Activated CD8-positive, alpha-beta memory T cell treated with anti-CD3 and anti-CD28 coated beads, Interleukin-2, amount 10 ng/mL, durations not matched to agents 7 days and 5 days (primary cell): ENCODE measurements around the gene MALRD1. TPM values are rescaled to one million over a fixed set of nuclear protein-coding genes. Genes with fewer than 3 reads are reported as not detected.

Source experiments
- ATAC-seq: fragments of 150-1000 bp; cut with Tn5 transposase; one replicate; pipeline ENCODE4 v1.10.0; 2021; ENCODE audit warnings: moderate library complexity
- CTCF ChIA-PET: fragments of 350-600 bp; sonication (Branson Sonifier 250); formaldehyde crosslinking; loops from one replicate; lab custom pipeline; 2021; ENCODE audit warnings: antibody characterized with exemption; lab: Charles Lee
- DNase-seq: peaks from one replicate; pipeline ENCODE4 v3.0.0-alpha.2; 2020
- H3K27ac Mint-ChIP-seq: one replicate; pipeline ENCODE4 v1.8.0; 2021; ENCODE audit warnings: mild to moderate bottlenecking, mixed read lengths
- H3K27me3 Mint-ChIP-seq: one replicate; pipeline ENCODE4 v1.8.0; 2021; ENCODE audit warnings: mixed read lengths
- H3K36me3 Mint-ChIP-seq: one replicate; pipeline ENCODE4 v1.8.0; 2021; ENCODE audit warnings: mild to moderate bottlenecking, mixed read lengths
- H3K4me1 Mint-ChIP-seq: one replicate; pipeline ENCODE4 v1.8.0; 2021; ENCODE audit warnings: mixed read lengths
- H3K4me3 Mint-ChIP-seq: one replicate; pipeline ENCODE4 v1.8.0; 2021; ENCODE audit warnings: mild to moderate bottlenecking, moderate library complexity, mixed read lengths
- H3K9me3 Mint-ChIP-seq: one replicate; pipeline ENCODE4 v1.8.0; 2022; ENCODE audit warnings: low read depth, mixed read lengths
- total RNA-seq, 2 experiments: library from RNA; stranded (reverse); gene quantifications; one replicate each; pipeline ENCODE4 v1.2.3, GENCODE V29; 2021

The MALRD1 gene
- total RNA-seq, 2 experiments from 2014 or later = not detected

DNA sequence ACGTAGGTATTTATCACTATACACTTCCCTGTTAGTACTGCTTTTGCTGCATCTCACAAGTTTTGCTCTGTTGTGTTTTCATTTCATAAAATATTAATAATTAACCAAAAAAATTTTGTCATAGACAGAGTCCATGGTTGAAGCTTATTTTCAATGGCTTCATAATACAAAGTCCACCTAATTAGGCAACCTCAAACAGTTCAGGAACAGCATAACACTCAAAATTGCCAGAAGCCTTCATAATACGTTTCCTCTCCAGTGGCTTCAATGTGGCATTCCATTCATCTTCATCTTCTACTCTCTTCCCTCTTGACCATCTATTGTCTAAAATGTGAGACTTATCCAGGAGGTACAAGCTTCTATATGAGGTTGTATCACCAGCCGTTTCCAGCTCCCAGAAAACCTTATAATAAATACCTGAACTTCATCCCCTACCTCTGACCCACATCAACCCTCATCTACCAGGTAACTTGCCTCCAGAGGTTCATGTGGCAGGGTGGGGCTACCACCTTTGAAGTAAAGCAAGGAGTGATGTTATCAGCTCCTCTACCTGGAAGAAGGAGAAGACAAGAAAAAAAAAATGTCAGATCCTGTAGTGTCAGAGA lies 337.3 kb downstream of the MALRD1 start:
- ATAC-seq (no peak), DNase-seq (no peak)
- H3K27ac Mint-ChIP-seq = no peak overlapping the region
- no peaks in the 10 kb centered on the region for H3K36me3 Mint-ChIP-seq
- no peaks in the 10 kb centered on the region for H3K4me1 Mint-ChIP-seq
- no peak overlapping the region for H3K4me3 Mint-ChIP-seq
- peaks cover 6% of the 10 kb centered on the region for H3K9me3 Mint-ChIP-seq
- H3K27me3 Mint-ChIP-seq = no peaks in the 10 kb centered on the region
- CTCF ChIA-PET = no interaction called here

DNA sequence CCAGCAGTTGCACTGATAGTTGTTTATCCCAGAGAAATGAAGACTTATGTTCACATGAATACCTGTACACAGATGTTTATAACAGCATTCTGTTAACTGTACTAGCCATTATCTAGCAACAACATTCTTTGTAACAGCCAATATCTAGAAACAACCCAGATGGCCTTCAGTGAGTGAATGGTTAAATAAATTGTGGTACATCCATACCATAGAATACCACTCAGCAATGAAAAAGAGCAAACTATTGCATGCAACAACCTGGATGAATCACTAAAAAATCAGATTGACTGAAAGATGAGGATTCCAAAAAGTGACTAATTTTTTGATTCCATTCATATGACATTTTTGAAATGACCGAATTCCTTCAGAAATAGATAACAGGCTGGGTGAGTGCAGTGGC lies 360.3 kb downstream of the MALRD1 start:
- Mint-ChIP-seq H3K36me3 (no peaks in the 10 kb centered on the region), H3K4me3 (no peak overlapping the region), H3K27me3 (no peaks in the 10 kb centered on the region), H3K4me1 (no peaks in the 10 kb centered on the region), H3K9me3 (peaks cover 3% of the 10 kb centered on the region), H3K27ac (no peak overlapping the region)
- CTCF ChIA-PET = no interaction called here
- DNase-seq = no peak
- ATAC-seq = no peak

DNA sequence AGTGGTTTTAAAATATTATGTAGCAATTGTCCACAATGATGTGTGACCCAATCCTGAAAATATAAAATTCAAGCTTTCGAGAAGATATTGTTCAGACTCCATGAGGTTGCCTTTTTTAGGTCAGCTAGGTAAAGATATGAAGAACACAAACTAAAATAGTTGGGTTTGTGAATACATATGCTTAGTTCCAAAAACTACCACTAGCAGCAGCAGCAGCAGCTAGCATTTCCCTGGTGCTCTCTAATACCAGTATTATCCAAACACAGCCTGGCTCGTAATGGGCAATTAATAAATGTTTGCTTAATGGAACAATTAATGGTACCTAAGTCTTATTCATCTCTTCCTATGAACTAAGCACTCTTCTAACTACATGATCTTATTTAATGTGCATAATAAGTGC lies 362.5 kb downstream of the MALRD1 start:
- no peak for ATAC-seq
- no peak for DNase-seq

DNA sequence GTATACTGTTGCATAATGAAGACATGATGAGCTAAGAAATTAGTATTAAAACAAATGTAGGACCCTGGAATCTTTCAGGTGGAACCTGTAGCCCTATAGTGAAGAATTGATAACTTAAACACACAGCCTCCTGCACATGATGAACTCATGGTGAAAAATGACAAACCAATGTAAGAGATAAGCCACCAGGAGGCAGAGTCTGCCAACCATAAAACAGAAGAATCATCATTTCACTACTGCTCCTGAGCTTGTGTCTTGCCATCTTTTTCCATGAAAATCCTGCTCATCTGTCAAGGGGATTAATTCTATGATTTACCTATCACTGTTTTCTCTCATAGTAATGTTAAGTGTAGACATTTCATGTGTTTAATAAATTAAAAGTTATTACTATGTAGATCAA lies 363.9 kb downstream of the MALRD1 start:
- no peaks in the 10 kb centered on the region for H3K36me3 Mint-ChIP-seq
- H3K27me3 Mint-ChIP-seq = no peaks in the 10 kb centered on the region
- H3K9me3 Mint-ChIP-seq = peaks cover 3% of the 10 kb centered on the region
- CTCF ChIA-PET = no interaction called here
- DNase-seq (no peak), ATAC-seq (no peak)
- H3K4me1 Mint-ChIP-seq = no peaks in the 10 kb centered on the region
- H3K27ac Mint-ChIP-seq = no peak overlapping the region
- no peak overlapping the region for H3K4me3 Mint-ChIP-seq

More for the DNA sequence above, 362.5 kb downstream of the MALRD1 start:
- H3K27me3 Mint-ChIP-seq = no peaks in the 10 kb centered on the region
- H3K4me1 Mint-ChIP-seq = no peaks in the 10 kb centered on the region
- peaks cover 3% of the 10 kb centered on the region for H3K9me3 Mint-ChIP-seq
- H3K4me3 Mint-ChIP-seq = no peak overlapping the region
- CTCF ChIA-PET = no interaction called here
- H3K27ac Mint-ChIP-seq = no peak overlapping the region
- no peaks in the 10 kb centered on the region for H3K36me3 Mint-ChIP-seq

DNA sequence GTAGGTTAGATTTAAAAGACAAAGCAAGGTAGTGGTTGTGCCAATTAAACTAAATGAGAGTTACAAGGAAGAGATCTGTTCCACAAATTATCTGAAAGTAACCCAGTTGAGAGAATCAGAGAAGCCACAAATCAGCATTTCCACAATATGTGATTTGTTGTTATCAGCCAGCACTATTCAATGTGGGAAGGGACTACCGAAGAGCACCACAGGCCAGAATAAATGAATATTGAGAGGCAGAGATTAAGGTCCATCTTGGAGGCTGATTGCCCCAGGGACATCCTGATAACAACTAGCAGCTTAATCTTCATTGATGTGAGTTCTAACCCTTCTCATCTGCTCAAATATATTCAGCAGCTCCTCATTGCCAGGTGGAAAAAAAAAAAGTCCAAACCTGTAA lies 367.6 kb downstream of the MALRD1 start:
- Mint-ChIP-seq H3K27ac (no peak overlapping the region), H3K4me3 (no peak overlapping the region), H3K36me3 (no peaks in the 10 kb centered on the region), H3K9me3 (peaks cover 2% of the 10 kb centered on the region), H3K27me3 (no peaks in the 10 kb centered on the region), H3K4me1 (no peaks in the 10 kb centered on the region)
- ATAC-seq (no peak), DNase-seq (no peak)
- CTCF ChIA-PET = no interaction called here

DNA sequence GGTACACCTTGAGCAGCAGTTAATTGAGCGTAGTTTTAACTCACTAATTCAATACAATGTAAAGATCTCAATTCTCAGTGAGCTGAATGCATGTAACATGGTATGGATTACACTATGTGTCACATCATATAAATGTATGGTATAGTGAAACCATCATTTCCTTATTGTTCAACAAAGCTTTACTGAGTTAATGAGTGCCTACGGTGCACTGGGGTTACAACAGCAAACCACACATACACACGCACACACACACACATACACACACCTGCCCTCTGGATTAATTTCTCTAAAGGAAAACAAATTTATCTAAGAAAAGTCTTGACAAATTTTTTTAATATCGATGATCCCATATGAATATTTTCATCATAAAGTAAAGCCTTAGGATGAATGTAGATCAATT lies 369.1 kb downstream of the MALRD1 start:
- CTCF ChIA-PET = no interaction called here
- no peaks in the 10 kb centered on the region for H3K36me3 Mint-ChIP-seq
- ATAC-seq = no peak

DNA sequence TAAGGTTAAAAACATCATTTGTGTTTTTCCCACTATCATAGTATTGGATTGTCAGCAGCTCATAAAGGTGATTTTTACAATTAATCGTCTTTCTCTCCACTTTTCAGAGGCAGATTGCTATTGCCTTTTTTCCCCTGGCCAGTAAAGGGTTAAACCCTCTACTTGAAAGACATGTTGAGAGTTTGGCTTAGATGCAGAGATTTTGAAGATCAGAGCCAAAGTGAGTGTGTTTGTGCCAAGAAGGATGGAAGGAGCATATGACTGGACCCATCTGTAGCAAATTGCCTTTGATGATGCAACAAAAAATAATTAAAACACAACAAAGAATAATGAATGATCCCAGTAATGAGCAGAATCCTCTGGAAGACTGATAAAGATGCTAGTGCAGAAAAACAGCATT lies 373.1 kb downstream of the MALRD1 start:
- ATAC-seq (no peak), DNase-seq (no peak)
- no peaks in the 10 kb centered on the region for H3K27me3 Mint-ChIP-seq
- no peak overlapping the region for H3K27ac Mint-ChIP-seq
- CTCF ChIA-PET = no interaction called here
- peaks cover 11% of the 10 kb centered on the region for H3K9me3 Mint-ChIP-seq
- H3K4me3 Mint-ChIP-seq = no peak overlapping the region
- H3K36me3 Mint-ChIP-seq = no peaks in the 10 kb centered on the region
- no peaks in the 10 kb centered on the region for H3K4me1 Mint-ChIP-seq

More for the DNA sequence above, 369.1 kb downstream of the MALRD1 start:
- no peaks in the 10 kb centered on the region for H3K27me3 Mint-ChIP-seq
- no peak overlapping the region for H3K27ac Mint-ChIP-seq
- DNase-seq = no peak
- H3K4me1 Mint-ChIP-seq = no peaks in the 10 kb centered on the region
- H3K4me3 Mint-ChIP-seq = no peak overlapping the region
- peaks cover 7% of the 10 kb centered on the region for H3K9me3 Mint-ChIP-seq

DNA sequence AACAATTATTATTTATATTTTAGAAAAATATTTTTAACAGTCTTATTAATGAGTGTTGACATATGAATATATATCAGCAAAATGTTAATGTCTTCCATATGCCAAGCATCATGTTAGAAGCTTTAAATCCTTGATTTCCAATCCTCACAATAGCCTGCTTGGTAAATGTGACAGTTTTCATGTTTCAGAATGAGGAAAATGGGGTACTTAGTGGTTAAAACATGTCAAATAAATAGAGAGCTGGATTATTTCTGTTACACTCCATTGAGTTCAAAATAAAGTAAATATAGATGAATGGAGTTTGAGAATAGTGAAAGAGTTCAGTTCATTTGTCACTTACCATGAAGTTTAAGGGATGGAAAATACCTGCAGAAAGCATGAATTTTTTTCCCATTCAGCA lies 377.4 kb downstream of the MALRD1 start:
- ATAC-seq (no peak), DNase-seq (no peak)
- Mint-ChIP-seq H3K27me3 (no peaks in the 10 kb centered on the region), H3K4me1 (no peaks in the 10 kb centered on the region), H3K36me3 (peaks cover 2% of the 10 kb centered on the region), H3K27ac (no peak overlapping the region), H3K4me3 (no peak overlapping the region), H3K9me3 (peaks cover 14% of the 10 kb centered on the region)
- CTCF ChIA-PET = no interaction called here

DNA sequence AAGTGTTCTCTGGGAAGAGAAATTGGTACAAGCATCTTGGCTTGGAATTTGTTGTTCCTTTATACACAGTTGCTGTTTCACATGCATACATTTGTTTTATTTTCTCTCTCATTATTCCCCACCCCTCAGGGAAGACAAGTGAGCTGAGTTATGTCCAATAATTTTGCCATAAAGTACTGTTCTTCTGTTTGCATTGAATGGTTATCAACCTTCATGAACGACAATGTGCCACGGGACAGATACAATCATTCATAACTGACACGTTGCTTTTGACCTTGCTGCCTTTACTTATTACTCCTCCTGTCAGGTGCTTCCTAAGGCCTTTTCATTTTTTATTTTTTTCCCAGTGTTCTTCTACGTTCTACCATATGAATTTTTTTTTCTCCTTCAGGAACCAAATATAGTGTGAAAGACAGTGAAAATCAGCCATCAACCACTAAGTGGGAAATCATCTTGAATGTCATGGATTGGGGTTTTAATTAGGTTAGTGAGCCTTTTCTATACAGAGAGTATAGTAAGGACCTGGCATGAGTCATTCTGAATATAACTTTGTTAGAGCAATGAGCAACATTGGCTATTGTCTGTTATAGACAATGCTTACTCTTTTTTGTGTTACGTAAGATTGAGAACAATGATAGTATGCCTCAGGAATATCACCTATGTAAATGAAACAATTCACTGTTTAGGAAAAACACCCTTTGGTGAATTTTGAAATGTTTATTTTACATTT lies 383.2 kb downstream of the MALRD1 start:
- no peaks in the 10 kb centered on the region for H3K27me3 Mint-ChIP-seq
- no peak for DNase-seq
- CTCF ChIA-PET = no interaction called here

DNA sequence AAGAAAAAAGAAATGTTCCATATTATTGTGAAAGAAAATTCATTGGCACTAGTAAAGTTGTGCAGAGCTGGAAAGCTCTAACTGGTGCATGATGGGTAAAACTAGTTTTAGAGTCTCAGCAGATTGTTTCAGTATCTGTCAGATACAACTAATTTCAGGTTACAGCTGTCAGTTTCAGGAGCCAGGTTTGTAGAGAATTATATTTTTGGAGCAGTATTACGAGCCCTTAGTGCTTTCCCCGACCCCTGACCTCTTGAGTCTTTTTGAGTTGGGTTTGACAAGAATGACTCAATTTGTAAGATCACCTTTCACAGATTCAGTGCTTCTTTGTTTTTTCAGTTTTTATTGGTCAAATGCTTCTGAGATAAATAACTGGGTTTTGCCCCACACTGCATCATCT lies 401.3 kb downstream of the MALRD1 start:
- DNase-seq (no peak), ATAC-seq (no peak)
- CTCF ChIA-PET = no interaction called here
- H3K36me3 Mint-ChIP-seq = no peaks in the 10 kb centered on the region
- H3K9me3 Mint-ChIP-seq = peaks cover 2% of the 10 kb centered on the region
- no peak overlapping the region for H3K4me3 Mint-ChIP-seq
- H3K27me3 Mint-ChIP-seq = no peaks in the 10 kb centered on the region
- no peak overlapping the region for H3K27ac Mint-ChIP-seq
- H3K4me1 Mint-ChIP-seq = no peaks in the 10 kb centered on the region

More for the DNA sequence above, 383.2 kb downstream of the MALRD1 start:
- Mint-ChIP-seq H3K4me3 (no peak overlapping the region), H3K27ac (no peak overlapping the region), H3K36me3 (peaks cover 2% of the 10 kb centered on the region), H3K4me1 (no peaks in the 10 kb centered on the region), H3K9me3 (peaks cover 5% of the 10 kb centered on the region)
- ATAC-seq = no peak

DNA sequence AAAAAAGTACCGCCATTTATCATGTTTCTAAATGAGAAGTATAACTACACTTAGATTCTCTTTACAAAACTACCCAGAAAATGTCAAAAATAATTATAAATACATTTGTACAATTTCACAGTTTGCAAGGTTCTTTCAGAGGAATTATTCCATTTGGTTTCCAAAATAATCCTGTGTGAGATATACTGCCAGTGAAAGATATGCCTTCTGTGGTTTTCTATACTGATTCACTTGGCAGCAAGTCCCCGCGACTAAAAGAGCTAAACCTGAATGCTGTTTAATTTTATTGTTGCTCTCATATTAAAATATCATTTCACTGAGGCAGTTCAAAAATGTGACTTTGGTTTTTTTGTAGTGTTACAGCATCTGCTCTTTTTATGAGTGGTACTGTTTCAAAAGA lies 402.8 kb downstream of the MALRD1 start:
- DNase-seq (no peak), ATAC-seq (no peak)
- CTCF ChIA-PET = no interaction called here
- Mint-ChIP-seq H3K4me1 (no peaks in the 10 kb centered on the region), H3K4me3 (no peak overlapping the region), H3K27ac (no peak overlapping the region), H3K27me3 (no peaks in the 10 kb centered on the region), H3K9me3 (peaks cover 2% of the 10 kb centered on the region), H3K36me3 (no peaks in the 10 kb centered on the region)

DNA sequence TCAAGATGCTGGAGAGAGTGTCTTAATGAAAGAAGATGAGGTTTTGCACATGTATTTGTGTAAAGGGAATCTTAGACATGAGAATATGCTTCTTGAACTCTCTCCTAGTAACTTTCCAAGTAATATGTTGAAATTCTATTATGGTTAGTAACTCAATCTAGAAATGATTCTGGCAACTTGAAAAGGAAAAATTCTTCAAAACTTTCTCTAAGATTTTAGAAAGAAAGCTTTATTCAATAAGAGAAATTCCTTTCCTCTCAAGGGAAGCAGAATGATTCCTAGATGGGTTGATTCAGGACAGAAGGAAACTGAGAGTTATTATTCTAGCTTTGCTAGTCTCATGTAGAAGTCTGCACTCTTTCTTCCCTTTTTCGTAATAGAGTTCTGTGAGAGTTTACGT lies 403.3 kb downstream of the MALRD1 start:
- Mint-ChIP-seq H3K36me3 (no peaks in the 10 kb centered on the region), H3K27ac (no peak overlapping the region), H3K9me3 (peaks cover 2% of the 10 kb centered on the region), H3K4me1 (no peaks in the 10 kb centered on the region), H3K27me3 (no peaks in the 10 kb centered on the region), H3K4me3 (no peak overlapping the region)
- ATAC-seq (no peak), DNase-seq (no peak)
- CTCF ChIA-PET = no interaction called here

DNA sequence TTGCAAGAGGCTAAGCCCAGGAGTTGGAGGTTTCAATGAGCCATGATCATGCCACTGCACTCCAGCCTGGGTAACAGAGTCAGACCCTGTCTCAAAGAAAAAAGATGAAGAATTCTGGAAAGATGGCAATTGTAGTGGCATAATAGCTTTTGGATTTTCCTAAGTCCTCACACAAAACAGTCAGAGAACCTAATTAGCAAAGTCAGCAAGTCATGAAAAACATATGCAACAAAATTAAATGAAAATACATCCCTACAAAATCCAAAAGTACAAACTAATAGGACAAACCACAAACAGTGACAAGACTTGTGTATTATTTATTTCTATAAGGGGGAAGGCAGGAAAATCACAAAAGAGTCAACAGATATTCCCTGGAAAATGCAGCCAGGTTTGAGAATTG lies 405.4 kb downstream of the MALRD1 start:
- Mint-ChIP-seq H3K4me3 (no peak overlapping the region), H3K27ac (no peak overlapping the region), H3K9me3 (peaks cover 2% of the 10 kb centered on the region), H3K4me1 (no peaks in the 10 kb centered on the region), H3K27me3 (no peaks in the 10 kb centered on the region), H3K36me3 (no peaks in the 10 kb centered on the region)
- ATAC-seq = no peak
- CTCF ChIA-PET = no interaction called here
- DNase-seq = no peak

DNA sequence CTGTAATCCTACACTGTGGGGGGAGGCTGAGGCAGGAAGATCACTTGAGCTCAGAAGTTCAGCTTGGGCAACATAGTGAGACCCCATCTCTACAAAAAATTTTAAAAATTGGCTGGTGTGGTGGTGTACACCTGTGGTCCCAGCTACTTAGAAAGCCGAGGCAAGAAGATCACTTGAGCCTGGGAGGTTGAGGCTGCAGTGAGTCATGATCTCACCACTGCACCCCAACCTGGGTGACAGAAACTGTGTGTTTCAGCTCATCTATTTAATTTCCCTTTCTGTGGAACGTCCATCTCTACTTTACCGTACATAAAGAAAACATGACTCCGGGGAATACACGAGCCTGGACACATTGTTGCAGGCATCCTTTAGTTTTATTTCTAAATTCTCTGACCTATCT lies 413.0 kb downstream of the MALRD1 start:
- no peak overlapping the region for H3K4me3 Mint-ChIP-seq
- ATAC-seq (no peak), DNase-seq (no peak)
- no peaks in the 10 kb centered on the region for H3K4me1 Mint-ChIP-seq
- peaks cover 14% of the 10 kb centered on the region for H3K9me3 Mint-ChIP-seq
- H3K27me3 Mint-ChIP-seq = no peaks in the 10 kb centered on the region
- CTCF ChIA-PET = no interaction called here
- no peaks in the 10 kb centered on the region for H3K36me3 Mint-ChIP-seq
- H3K27ac Mint-ChIP-seq = no peak overlapping the region
